ENCODE measurements around the gene SLC26A11.

SLC26A11 gene

GRCh38 chr17:80180192-80180591 lies 40.0 kb upstream of the SLC26A11 start:
- H3K27ac ChIP-seq (ENCODE audit: low read depth, low read length): no peak overlapping the region
- no peaks in the 10 kb centered on the region for H3K9me2 ChIP-seq (replicated peaks; ENCODE audit: control insufficient read depth, low read length)
- H3K27me3 ChIP-seq (ENCODE audit: control insufficient read depth, low read length): no peaks in the 10 kb centered on the region

GRCh38 chr17:80181431-80181830 lies 38.8 kb upstream of the SLC26A11 start:
- Histone ChIP-seq H3K9me3 (ENCODE audit: control insufficient read depth, insufficient read depth, low read length) (no peaks in the 10 kb centered on the region), H3K9me2 (replicated peaks; ENCODE audit: control insufficient read depth, low read length) (no peaks in the 10 kb centered on the region), H3K27ac (ENCODE audit: low read depth, low read length) (no peak overlapping the region), H4K20me1 (ENCODE audit: control insufficient read depth, insufficient read depth, low read depth, low read length) (no peaks in the 10 kb centered on the region), H3K4me3 (ENCODE audit: low read length) (no peak overlapping the region), H3K4me2 (ENCODE audit: low read length) (no peak overlapping the region), H3K79me2 (ENCODE audit: control insufficient read depth, low read length) (no peaks in the 10 kb centered on the region), H3F3A (ENCODE audit: control insufficient read depth, insufficient read depth) (no peaks in the 10 kb centered on the region), H3K36me3 (ENCODE audit: control insufficient read depth, low read length) (no peaks in the 10 kb centered on the region), H3K4me1 (ENCODE audit: control insufficient read depth, low read length) (no peaks in the 10 kb centered on the region), H3K27me3 (ENCODE audit: control insufficient read depth, low read length) (no peaks in the 10 kb centered on the region)
- TF ChIP-seq CTCF (IDR thresholded peaks at IDR 0.05; ENCODE audit: low read depth, low read length, poor library complexity, severe bottlenecking): no peak
- no peak for TF ChIP-seq EZH2phosphoT487 (IDR thresholded peaks at IDR 0.05; ENCODE audit: borderline replicate concordance, low read length)

More at GRCh38 chr17:80180192-80180591, 40.0 kb upstream of the SLC26A11 start:
- Histone ChIP-seq H3K4me3 (ENCODE audit: low read length) (no peak overlapping the region), H3K4me1 (ENCODE audit: control insufficient read depth, low read length) (no peaks in the 10 kb centered on the region), H3K4me2 (ENCODE audit: low read length) (no peak overlapping the region), H3K79me2 (ENCODE audit: control insufficient read depth, low read length) (no peaks in the 10 kb centered on the region), H3K9me3 (ENCODE audit: control insufficient read depth, insufficient read depth, low read length) (no peaks in the 10 kb centered on the region), H4K20me1 (ENCODE audit: control insufficient read depth, insufficient read depth, low read depth, low read length) (no peaks in the 10 kb centered on the region), H3K36me3 (ENCODE audit: control insufficient read depth, low read length) (no peaks in the 10 kb centered on the region), H3F3A (ENCODE audit: control insufficient read depth, insufficient read depth) (no peaks in the 10 kb centered on the region)
- TF ChIP-seq EZH2phosphoT487 (IDR thresholded peaks at IDR 0.05; ENCODE audit: borderline replicate concordance, low read length) (no peak), CTCF (IDR thresholded peaks at IDR 0.05; ENCODE audit: low read depth, low read length, poor library complexity, severe bottlenecking) (no peak)

- no peak for TF ChIP-seq EZH2phosphoT487 (IDR thresholded peaks at IDR 0.05; ENCODE audit: borderline replicate concordance, low read length)
- no peak for TF ChIP-seq CTCF (IDR thresholded peaks at IDR 0.05; ENCODE audit: low read depth, low read length, poor library complexity, severe bottlenecking)
- Histone ChIP-seq H3K4me1 (ENCODE audit: control insufficient read depth, low read length) (no peaks in the 10 kb centered on the region), H3K36me3 (ENCODE audit: control insufficient read depth, low read length) (no peaks in the 10 kb centered on the region), H3F3A (ENCODE audit: control insufficient read depth, insufficient read depth) (no peaks in the 10 kb centered on the region), H3K4me2 (ENCODE audit: low read length) (no peak overlapping the region), H3K9me2 (replicated peaks; ENCODE audit: control insufficient read depth, low read length) (no peaks in the 10 kb centered on the region), H3K27me3 (ENCODE audit: control insufficient read depth, low read length) (no peaks in the 10 kb centered on the region), H3K79me2 (ENCODE audit: control insufficient read depth, low read length) (no peaks in the 10 kb centered on the region), H3K4me3 (ENCODE audit: low read length) (no peak overlapping the region), H3K9me3 (ENCODE audit: control insufficient read depth, insufficient read depth, low read length) (no peaks in the 10 kb centered on the region), H3K27ac (ENCODE audit: low read depth, low read length) (no peak overlapping the region), H4K20me1 (ENCODE audit: control insufficient read depth, insufficient read depth, low read depth, low read length) (no peaks in the 10 kb centered on the region)
Measured at GRCh38 chr17:80182118-80182844, 37.9 kb upstream of the SLC26A11 start.

Measured in DOHH2 (cell line).